OCI-LY3 (cell line): ENCODE measurements around the gene ENAM.

Experiments
- H2AFZ ChIP-seq: fragments of 200-600, 300-600 bp; shearing (Covaris generic); 2 replicates; pipeline ENCODE4 v1.6.0; 2014; ENCODE audit warnings: antibody characterized with exemption, low read depth, low read length
- H3K27ac ChIP-seq: fragments of 200-600, 300-600 bp; sonication (generic); 2 replicates; pipeline ENCODE4 v1.5.1; 2014; ENCODE audit warnings: mild to moderate bottlenecking, low read length, moderate library complexity, mixed read lengths
- H3K27me3 ChIP-seq: fragments of 200-600, 300-600 bp; sonication (generic); 2 replicates; pipeline ENCODE4 v1.6.1; 2014; ENCODE audit warnings: low read depth, low read length, mixed read lengths
- H3K36me3 ChIP-seq: fragments of 200-600, 300-600 bp; sonication (generic); replicated peaks from 2 replicates; pipeline ENCODE3; 2014; ENCODE audit warnings: low read depth, low read length, mixed read lengths
- H3K4me1 ChIP-seq: fragments of 300-600, 200-600 bp; sonication (generic); 2 replicates; pipeline ENCODE4 v1.6.1; 2014; ENCODE audit warnings: low read length, mixed read lengths
- H3K4me2 ChIP-seq: fragments of 200-600, 300-600 bp; sonication (generic); 2 replicates; pipeline ENCODE4 v1.6.1; 2014; ENCODE audit warnings: low read length, mixed read lengths
- H3K4me3 ChIP-seq: fragments of 300-600, 200-600 bp; sonication (generic); 2 replicates; pipeline ENCODE4 v1.5.1; 2014; ENCODE audit warnings: antibody characterized with exemption, mild to moderate bottlenecking, low read length, moderate library complexity
- H3K79me2 ChIP-seq: fragments of 300-600, 200-600 bp; shearing (Covaris generic); 2 replicates; pipeline ENCODE4 v1.6.1; 2014; ENCODE audit warnings: mild to moderate bottlenecking, low read length, mixed read lengths
- H3K9ac ChIP-seq: fragments of 300-600, 200-600 bp; shearing (Covaris generic); 2 replicates; pipeline ENCODE4 v1.6.0; 2014; ENCODE audit warnings: mild to moderate bottlenecking, low read length, moderate library complexity
- H3K9me3 ChIP-seq: fragments of 200-600, 300-600 bp; shearing (Covaris generic); 2 replicates; pipeline ENCODE4 v1.6.1; 2014; ENCODE audit warnings: low read length, mixed read lengths; ENCODE audit not compliant: insufficient read depth
- H4K20me1 ChIP-seq: fragments of 200-600, 300-600 bp; sonication (generic); 2 replicates; pipeline ENCODE4 v1.6.1; 2016; ENCODE audit warnings: low read length, mixed read lengths; ENCODE audit not compliant: insufficient read depth
- CTCF ChIP-seq: fragments of 200-600, 300-600 bp; sonication (generic); IDR thresholded peaks from 2 replicates; pipeline ENCODE4 v1.5.1; 2014; ENCODE audit warnings: antibody characterized with exemption, low read length, low read depth
- EZH2phosphoT487 ChIP-seq: fragments of 200-600 bp; shearing (Covaris generic); IDR thresholded peaks from 2 replicates; pipeline ENCODE4 v1.6.1; 2018; ENCODE audit warnings: antibody characterized with exemption, mixed run types, low read depth

Gene ENAM

DNA sequence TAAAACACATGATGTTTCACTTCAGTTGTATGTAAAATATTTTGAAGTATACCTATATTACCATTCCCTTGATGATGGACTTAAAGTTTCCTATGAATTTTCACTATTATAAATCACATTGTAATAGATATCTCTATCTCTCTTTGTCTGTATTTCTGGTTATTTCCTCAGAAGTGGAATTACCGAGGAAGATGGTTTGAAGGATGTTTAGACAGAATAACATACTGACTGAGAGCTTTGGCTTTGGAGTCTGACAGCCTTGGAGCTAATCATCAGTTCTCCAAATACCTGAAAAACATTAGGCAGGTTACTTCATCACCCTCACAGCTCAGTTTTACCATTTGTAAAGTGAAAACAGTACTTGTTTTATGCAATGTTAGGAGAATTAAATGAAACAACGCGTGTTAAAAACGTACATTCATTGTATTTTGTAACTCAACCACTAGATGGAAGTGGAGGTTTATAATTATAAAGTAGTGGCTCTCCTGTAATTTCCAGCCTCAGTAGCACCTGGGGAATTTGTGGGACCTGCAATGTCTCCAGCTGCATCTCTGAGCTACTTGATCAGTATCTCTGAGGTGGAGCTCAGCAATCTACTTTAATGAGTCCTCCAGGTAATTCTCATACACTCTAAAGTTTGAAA lies 23.4 kb downstream of the ENAM start:
- no peaks in the 10 kb centered on the region for H4K20me1 ChIP-seq
- TF ChIP-seq EZH2phosphoT487, result no peak
- TF ChIP-seq CTCF, result peak; percentile 69
- H3K36me3 ChIP-seq, result no peaks in the 10 kb centered on the region
- H3K4me1 ChIP-seq, result peaks cover 15% of the 10 kb centered on the region
- no peaks in the 10 kb centered on the region for H3K79me2 ChIP-seq
- H3K27me3 ChIP-seq, result no peaks in the 10 kb centered on the region
- no peaks in the 10 kb centered on the region for H3K9me3 ChIP-seq
- no peak overlapping the region for H3K27ac ChIP-seq
- peak overlapping the region; percentile 86 for H3K4me2 ChIP-seq
- peak overlapping the region; percentile 94 for H2AFZ ChIP-seq
- H3K9ac ChIP-seq, result peak overlapping the region; percentile 24; the same call in 1 of the 2 replicates
- peak overlapping the region; percentile 39 for H3K4me3 ChIP-seq

DNA sequence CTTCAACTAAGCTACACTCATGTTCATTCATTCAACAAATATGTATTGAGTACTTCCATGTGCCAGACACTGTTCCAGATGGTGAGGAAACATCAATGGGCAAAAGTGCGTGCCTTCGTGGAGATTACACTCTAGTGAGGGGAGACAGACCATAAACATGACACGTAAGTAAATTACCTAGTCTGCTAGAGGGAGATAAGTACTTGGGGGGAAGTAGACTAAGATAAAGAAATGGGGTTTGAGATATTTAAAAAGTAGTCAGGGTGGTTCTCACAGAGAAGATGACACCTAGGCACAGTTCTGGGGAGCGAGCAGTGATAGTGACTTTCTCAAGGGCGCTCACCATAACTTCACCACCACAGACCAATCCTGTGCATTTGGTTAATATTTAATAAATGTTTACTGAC lies 26.1 kb downstream of the ENAM start:
- no peak overlapping the region for H2AFZ ChIP-seq
- no peaks in the 10 kb centered on the region for H3K36me3 ChIP-seq
- no peaks in the 10 kb centered on the region for H3K27me3 ChIP-seq
- no peaks in the 10 kb centered on the region for H4K20me1 ChIP-seq
- H3K79me2 ChIP-seq, result no peaks in the 10 kb centered on the region
- no peaks in the 10 kb centered on the region for H3K9me3 ChIP-seq
- no peak overlapping the region for H3K9ac ChIP-seq
- TF ChIP-seq CTCF (no peak), EZH2phosphoT487 (no peak)
- no peak overlapping the region for H3K27ac ChIP-seq
- H3K4me2 ChIP-seq, result no peak overlapping the region
- H3K4me3 ChIP-seq, result no peak overlapping the region
- H3K4me1 ChIP-seq, result peaks cover 15% of the 10 kb centered on the region

- Histone ChIP-seq H3K9me3 (no peaks in the 10 kb centered on the region), H3K4me3 (no peak overlapping the region), H2AFZ (no peak overlapping the region), H3K36me3 (no peaks in the 10 kb centered on the region), H3K9ac (no peak overlapping the region), H3K79me2 (no peaks in the 10 kb centered on the region), H3K27me3 (no peaks in the 10 kb centered on the region), H4K20me1 (no peaks in the 10 kb centered on the region), H3K27ac (no peak overlapping the region), H3K4me2 (no peak overlapping the region), H3K4me1 (peaks cover 28% of the 10 kb centered on the region)
- no peak for TF ChIP-seq EZH2phosphoT487
- TF ChIP-seq CTCF, result no peak
These were observed 28.8 kb downstream of the ENAM start for GRCh38 chr4:70657326-70657725.

GRCh38 chr4:70658418-70658817 lies 29.9 kb downstream of the ENAM start:
- Histone ChIP-seq H3K4me2 (no peak overlapping the region), H3K4me3 (no peak overlapping the region), H3K9me3 (no peaks in the 10 kb centered on the region), H3K9ac (no peak overlapping the region), H2AFZ (0 out of 2 replicates have a peak overlapping the region, but pooled peaks have one; percentile 6), H3K27ac (no peak overlapping the region), H3K79me2 (no peaks in the 10 kb centered on the region), H3K27me3 (no peaks in the 10 kb centered on the region), H3K36me3 (no peaks in the 10 kb centered on the region), H3K4me1 (peaks cover 28% of the 10 kb centered on the region), H4K20me1 (no peaks in the 10 kb centered on the region)
- TF ChIP-seq CTCF, result no peak
- no peak for TF ChIP-seq EZH2phosphoT487
